ENCODE measurements around the gene GATAD2B. TPM values are rescaled to one million over a fixed set of nuclear protein-coding genes. Genes with fewer than 3 reads are reported as not detected.
A peak's percentile ranks its signal among the peaks of the same experiment; 100 is the strongest.

The GATAD2B gene
- total and polyA plus RNA-seq, 2 of the 4 experiments (the other 2 are of a cell fraction) = 3.8 to 6.2 TPM

DNA sequence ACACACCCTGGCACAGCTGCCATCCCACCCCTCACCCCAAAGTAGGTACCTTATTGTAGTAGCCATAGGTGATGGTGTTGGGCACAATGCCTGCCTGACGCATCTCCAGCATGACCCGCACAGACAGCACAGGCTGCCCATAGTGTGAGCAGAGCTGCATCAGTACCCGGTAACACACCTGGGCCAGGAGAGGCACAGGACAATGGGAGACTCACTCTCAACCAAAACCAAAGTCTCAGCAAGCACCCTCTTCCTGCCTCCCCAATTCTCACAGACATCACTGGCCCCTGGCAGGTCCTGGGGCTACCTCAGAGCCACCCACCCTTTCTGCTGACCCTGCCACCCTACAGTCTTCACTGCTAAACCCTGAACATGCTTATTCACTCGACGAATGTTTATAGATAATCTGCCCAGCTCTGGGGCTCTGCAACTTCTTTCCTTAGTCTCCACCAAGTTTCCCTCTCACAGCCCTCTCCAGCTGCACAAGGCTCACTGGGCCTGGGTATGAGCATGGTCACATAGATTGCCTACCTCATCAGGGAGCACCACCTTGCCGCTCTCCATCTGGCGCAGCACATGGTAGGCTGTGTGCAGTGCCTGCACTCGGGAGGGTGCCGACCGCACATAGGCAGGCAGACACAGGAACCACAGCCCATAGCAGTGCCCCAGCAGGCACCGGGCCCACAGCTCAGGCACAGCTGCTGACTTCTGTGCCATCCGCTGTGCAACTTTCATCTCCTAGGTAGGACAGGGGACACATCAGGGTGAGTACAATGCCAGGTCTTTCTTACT lies 13.4 kb upstream of the GATAD2B start:
- in situ Hi-C loops (cut with MboI; ENCODE audit: low sequenced_read_pairs) = no loop called here
- Histone ChIP-seq H2AK5ac (ENCODE audit: low read depth, low read length) (no peak overlapping the region), H3K23ac (ENCODE audit: low read depth, low read length) (no peak overlapping the region), H4K8ac (ENCODE audit: low read depth in 2 of 2, low read length in 2 of 2) (no peak overlapping the region), H3K9me3 (ENCODE audit: control insufficient read depth, insufficient read depth, low read length) (no peaks in the 10 kb centered on the region), H3K4me2 (ENCODE audit: low read depth, low read length) (no peak overlapping the region), H3K27me3 (ENCODE audit: control insufficient read depth, insufficient read depth, low read length) (no peaks in the 10 kb centered on the region), H3K9me1 (ENCODE audit: insufficient read depth, low read length) (peaks cover 3% of the 10 kb centered on the region; the same call in 1 of the 2 replicates), H3K4me1 (ENCODE audit: control insufficient read depth, insufficient read depth, low read length) (no peaks in the 10 kb centered on the region), H3K4ac (ENCODE audit: low read depth, low read length) (no peak overlapping the region), H4K91ac (ENCODE audit: insufficient read depth, low read depth, low read length) (no peak overlapping the region), H4K20me1 (ENCODE audit: insufficient read depth, low read length) (no peaks in the 10 kb centered on the region), H3K14ac (replicated peaks; ENCODE audit: low read depth, low read length) (no peak overlapping the region), H2BK20ac (ENCODE audit: low read depth, low read length) (no peak overlapping the region), H2AK9ac (replicated peaks; ENCODE audit: low read depth, low read length, poor library complexity) (peak overlapping the region; percentile 65), H3K4me3 (ENCODE audit: insufficient read depth, low read depth, low read length) (no peak overlapping the region), H2BK5ac (ENCODE audit: low read depth, low read length, poor library complexity, severe bottlenecking) (no peak overlapping the region), H2AFZ (replicated peaks; ENCODE audit: low read length, poor library complexity) (no peak overlapping the region), H2BK120ac (ENCODE audit: low read depth, low read length) (no peak overlapping the region), H3K9ac (ENCODE audit: low read depth, low read length) (no peak overlapping the region), H3K18ac (ENCODE audit: low read depth, low read length) (no peak overlapping the region), H2BK15ac (ENCODE audit: low read depth, low read length) (no peak overlapping the region), H3K27ac (ENCODE audit: insufficient read depth, low read length) (no peak overlapping the region), H3K79me1 (ENCODE audit: low read depth in 1 of 2, low read length in 2 of 2) (peaks cover 0 to 8% of the 10 kb centered on the region in 2 experiments; a peak in 2 of 4 replicates), H3K36me3 (ENCODE audit: control insufficient read depth, insufficient read depth, low read length) (peaks cover 79% of the 10 kb centered on the region), H4K5ac (ENCODE audit: low read depth, low read length) (no peak overlapping the region), H3K56ac (ENCODE audit: extremely low read depth, insufficient read depth, low read length) (no peak overlapping the region)
- ChIA-PET POLR2A (ENCODE audit: unreplicated experiment) (no interaction called here), CTCF (no interaction called here)
- 100% methylated on average over 4 of the region's 12 CpGs; no CpG with 5 or more reads in 1 of the 2 experiments for WGBS, 2 experiments (ENCODE audit: extremely low coverage in 2 of 2, insufficient read length in 1 of 2)
- no TSS peak for BruUV-seq (replicated peaks)
- dilution Hi-C loops (cut with HindIII; ENCODE audit: low sequenced_read_pairs, unreplicated experiment) = no loop called here
- TF ChIP-seq RCOR1 (IDR thresholded peaks at IDR 0.05; ENCODE audit: insufficient replicate concordance, low read length) (no peak), CHD1 (IDR thresholded peaks at IDR 0.05; ENCODE audit: low read depth, low read length) (no peak), RAD21 (IDR thresholded peaks at IDR 0.05; ENCODE audit: low read length) (no peak), MAZ (IDR thresholded peaks at IDR 0.05; ENCODE audit: borderline replicate concordance, low read depth, low read length) (no peak), BHLHE40 (IDR thresholded peaks at IDR 0.05; ENCODE audit: low read depth, low read length) (no peak), FOS (IDR thresholded peaks at IDR 0.05; ENCODE audit: low read depth, low read length) (no peak), RFX5 (IDR thresholded peaks at IDR 0.05; ENCODE audit: low read depth, low read length) (no peak), NFE2L2 (IDR thresholded peaks at IDR 0.05; ENCODE audit: low read depth, low read length) (no peak), CEBPB (IDR thresholded peaks at IDR 0.05; ENCODE audit: low read depth, low read length) (no peak), MAFK (IDR thresholded peaks at IDR 0.05; ENCODE audit: low read depth, low read length) (no peak), MXI1 (IDR thresholded peaks at IDR 0.05; ENCODE audit: borderline replicate concordance, low read depth, low read length) (no peak)
- TF ChIP-seq, protein P1, sequence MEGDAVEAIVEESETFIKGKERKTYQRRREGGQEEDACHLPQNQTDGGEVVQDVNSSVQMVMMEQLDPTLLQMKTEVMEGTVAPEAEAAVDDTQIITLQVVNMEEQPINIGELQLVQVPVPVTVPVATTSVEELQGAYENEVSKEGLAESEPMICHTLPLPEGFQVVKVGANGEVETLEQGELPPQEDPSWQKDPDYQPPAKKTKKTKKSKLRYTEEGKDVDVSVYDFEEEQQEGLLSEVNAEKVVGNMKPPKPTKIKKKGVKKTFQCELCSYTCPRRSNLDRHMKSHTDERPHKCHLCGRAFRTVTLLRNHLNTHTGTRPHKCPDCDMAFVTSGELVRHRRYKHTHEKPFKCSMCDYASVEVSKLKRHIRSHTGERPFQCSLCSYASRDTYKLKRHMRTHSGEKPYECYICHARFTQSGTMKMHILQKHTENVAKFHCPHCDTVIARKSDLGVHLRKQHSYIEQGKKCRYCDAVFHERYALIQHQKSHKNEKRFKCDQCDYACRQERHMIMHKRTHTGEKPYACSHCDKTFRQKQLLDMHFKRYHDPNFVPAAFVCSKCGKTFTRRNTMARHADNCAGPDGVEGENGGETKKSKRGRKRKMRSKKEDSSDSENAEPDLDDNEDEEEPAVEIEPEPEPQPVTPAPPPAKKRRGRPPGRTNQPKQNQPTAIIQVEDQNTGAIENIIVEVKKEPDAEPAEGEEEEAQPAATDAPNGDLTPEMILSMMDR (conservative IDR thresholded peaks at IDR 0.05; ENCODE audit: low read depth, low read length) = no peak
- TF ChIP-seq, protein P2, sequence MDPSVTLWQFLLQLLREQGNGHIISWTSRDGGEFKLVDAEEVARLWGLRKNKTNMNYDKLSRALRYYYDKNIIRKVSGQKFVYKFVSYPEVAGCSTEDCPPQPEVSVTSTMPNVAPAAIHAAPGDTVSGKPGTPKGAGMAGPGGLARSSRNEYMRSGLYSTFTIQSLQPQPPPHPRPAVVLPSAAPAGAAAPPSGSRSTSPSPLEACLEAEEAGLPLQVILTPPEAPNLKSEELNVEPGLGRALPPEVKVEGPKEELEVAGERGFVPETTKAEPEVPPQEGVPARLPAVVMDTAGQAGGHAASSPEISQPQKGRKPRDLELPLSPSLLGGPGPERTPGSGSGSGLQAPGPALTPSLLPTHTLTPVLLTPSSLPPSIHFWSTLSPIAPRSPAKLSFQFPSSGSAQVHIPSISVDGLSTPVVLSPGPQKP (IDR thresholded peaks at IDR 0.05; ENCODE audit: borderline replicate concordance, low read depth, low read length) = no peak
- intact Hi-C loops (cut with micrococcal nuclease) = no loop called here
- no peak for ATAC-seq (ENCODE audit: low read depth)
- DNase-seq = no peak
